Mesothelial cell of epicardium (in vitro differentiated cells): ENCODE data around the gene HDDC3. TPM values are rescaled to one million over a fixed set of nuclear protein-coding genes. Genes with fewer than 3 reads are reported as not detected.

Experiments used
- DNase-seq, 2 experiments: peaks; one replicate each; pipeline ENCODE4 v3.0.0; 2021; ENCODE audit warnings: low spot score in 2 of 2; ENCODE audit not compliant: unreplicated experiment in 2 of 2
- H3K27ac Mint-ChIP-seq: 2 replicates; pipeline ENCODE4 v1.8.0; 2021; ENCODE audit warnings: mixed read lengths
- H3K27me3 Mint-ChIP-seq: 2 replicates; pipeline ENCODE4 v1.8.0; 2021; ENCODE audit warnings: low read depth, mixed read lengths
- H3K36me3 Mint-ChIP-seq: 2 replicates; pipeline ENCODE4 v1.8.0; 2021; ENCODE audit warnings: mixed read lengths
- H3K4me1 Mint-ChIP-seq: 2 replicates; pipeline ENCODE4 v1.8.0; 2021; ENCODE audit warnings: mixed read lengths
- H3K4me3 Mint-ChIP-seq: 2 replicates; pipeline ENCODE4 v1.8.0; 2021; ENCODE audit warnings: mild to moderate bottlenecking, moderate library complexity, mixed read lengths
- H3K9me3 Mint-ChIP-seq: 2 replicates; pipeline ENCODE4 v1.8.0; 2021; ENCODE audit warnings: mixed read lengths
- CTCF ChIP-seq: fragments of 200-600 bp; sonication (generic); IDR thresholded peaks from one replicate; pipeline ENCODE4 v1.5.0; 2021; ENCODE audit warnings: antibody characterized with exemption; ENCODE audit not compliant: unreplicated experiment
- total RNA-seq: library from RNA; stranded (reverse); gene quantifications from 3 replicates; pipeline ENCODE4 v1.2.1, GENCODE V29; 2021

Gene HDDC3
- total RNA-seq, 1 donor from 2014 or later = 11.9 TPM

DNA sequence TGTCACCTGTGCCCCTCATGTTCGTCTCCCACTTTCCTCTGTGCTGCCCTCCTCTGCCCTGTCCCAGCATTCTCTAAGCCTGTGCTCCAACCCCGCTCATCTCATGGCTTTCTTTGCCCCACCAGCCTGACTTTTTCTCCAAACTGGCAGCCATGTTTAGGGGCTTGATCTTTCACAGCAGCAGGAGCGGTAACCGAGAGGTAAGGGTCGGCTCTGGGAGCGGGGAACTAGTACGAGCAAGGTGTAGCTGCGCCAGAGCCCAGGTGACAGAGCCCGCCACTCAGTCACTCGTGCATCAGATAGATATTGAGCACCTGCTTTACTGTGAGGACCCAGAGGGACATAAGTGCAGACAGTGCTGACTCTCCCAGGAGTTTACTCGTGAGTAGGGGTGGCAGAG lies 15.9 kb downstream of the HDDC3 start:
- no peaks in the 10 kb centered on the region for H3K4me1 Mint-ChIP-seq
- H3K27ac Mint-ChIP-seq = no peak overlapping the region
- no peaks in the 10 kb centered on the region for H3K27me3 Mint-ChIP-seq

GRCh38 chr15:90915808-90916440 lies 16.4 kb downstream of the HDDC3 start:
- Mint-ChIP-seq H3K36me3 (peaks cover 38% of the 10 kb centered on the region), H3K9me3 (no peaks in the 10 kb centered on the region), H3K4me3 (no peak overlapping the region), H3K27me3 (no peaks in the 10 kb centered on the region), H3K27ac (no peak overlapping the region), H3K4me1 (no peaks in the 10 kb centered on the region)
- TF ChIP-seq CTCF = no peak
- DNase-seq = no peak

More for the DNA sequence above, 15.9 kb downstream of the HDDC3 start:
- H3K4me3 Mint-ChIP-seq = no peak overlapping the region
- no peak for DNase-seq
- peaks cover 41% of the 10 kb centered on the region for H3K36me3 Mint-ChIP-seq
- no peak for TF ChIP-seq CTCF
- no peaks in the 10 kb centered on the region for H3K9me3 Mint-ChIP-seq

DNA sequence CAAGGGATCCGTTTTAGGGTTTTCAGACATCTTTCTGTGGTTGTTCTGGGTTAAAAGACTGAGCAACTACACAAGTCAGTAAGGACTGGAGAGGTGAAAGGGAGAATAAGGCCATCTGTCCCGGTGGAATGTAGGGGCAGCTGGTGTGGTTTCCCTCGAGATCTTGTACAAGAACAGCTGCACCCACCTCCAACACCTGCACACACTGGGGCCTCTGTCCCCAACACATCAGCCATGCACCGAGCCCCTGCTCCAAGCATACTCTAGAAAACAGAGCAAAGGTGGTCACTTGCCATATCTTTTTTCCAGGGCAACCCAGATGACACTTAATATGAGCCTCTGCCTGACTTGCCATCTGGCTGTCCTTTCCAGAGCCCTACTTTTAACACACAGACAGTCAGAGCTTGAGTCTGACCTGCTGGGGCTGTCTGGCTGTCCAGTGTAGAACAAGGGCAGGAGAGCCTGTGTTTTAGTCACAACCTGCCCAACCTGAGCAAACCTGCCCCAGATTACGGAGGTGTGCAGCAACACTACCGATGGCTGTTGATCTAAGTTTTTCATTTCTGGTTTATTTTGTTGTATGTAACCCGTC lies 17.0 kb downstream of the HDDC3 start:
- no peaks in the 10 kb centered on the region for H3K4me1 Mint-ChIP-seq
- H3K27me3 Mint-ChIP-seq = no peaks in the 10 kb centered on the region
- no peak for TF ChIP-seq CTCF
- no peak overlapping the region for H3K27ac Mint-ChIP-seq
- no peaks in the 10 kb centered on the region for H3K9me3 Mint-ChIP-seq
- DNase-seq = no peak
- H3K36me3 Mint-ChIP-seq = peaks cover 38% of the 10 kb centered on the region
- H3K4me3 Mint-ChIP-seq = no peak overlapping the region

GRCh38 chr15:90914305-90915080 lies 17.9 kb downstream of the HDDC3 start:
- no peak for TF ChIP-seq CTCF
- no peak overlapping the region for H3K4me3 Mint-ChIP-seq
- peaks cover 31% of the 10 kb centered on the region for H3K36me3 Mint-ChIP-seq
- no peaks in the 10 kb centered on the region for H3K4me1 Mint-ChIP-seq
- DNase-seq = no peak
- no peak overlapping the region for H3K27ac Mint-ChIP-seq
- no peaks in the 10 kb centered on the region for H3K27me3 Mint-ChIP-seq
- no peaks in the 10 kb centered on the region for H3K9me3 Mint-ChIP-seq

DNA sequence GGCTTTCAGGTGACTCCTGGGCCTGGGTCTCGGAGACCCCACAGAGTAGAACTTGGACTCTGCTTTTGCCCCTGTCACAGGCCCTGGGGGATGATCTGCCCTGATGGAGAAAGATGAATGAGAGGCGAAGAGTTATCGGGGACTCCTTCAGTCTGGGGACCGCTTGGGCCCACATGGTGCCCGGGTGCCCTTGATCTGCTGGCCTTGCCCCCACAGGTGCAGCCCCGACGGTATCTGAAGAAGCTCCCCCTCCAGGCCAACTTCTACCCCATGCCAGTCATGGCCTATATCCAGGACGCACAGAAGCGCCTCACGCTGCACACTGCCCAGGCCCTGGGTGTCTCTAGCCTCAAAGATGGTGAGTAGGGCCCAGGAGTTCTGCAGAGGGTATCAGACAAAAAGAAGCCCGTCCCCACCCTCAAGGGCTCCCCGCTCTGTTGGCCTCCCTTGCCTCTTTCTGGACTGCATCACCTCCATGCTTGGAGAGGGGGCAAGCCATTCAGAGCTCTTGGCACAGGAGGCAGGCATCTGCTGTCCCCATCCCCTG lies 18.9 kb downstream of the HDDC3 start:
- peaks cover 27% of the 10 kb centered on the region for H3K36me3 Mint-ChIP-seq
- no peak for TF ChIP-seq CTCF
- DNase-seq = no peak
- H3K9me3 Mint-ChIP-seq = no peaks in the 10 kb centered on the region
- H3K4me3 Mint-ChIP-seq = no peak overlapping the region
- no peak overlapping the region for H3K27ac Mint-ChIP-seq
- no peaks in the 10 kb centered on the region for H3K4me1 Mint-ChIP-seq
- H3K27me3 Mint-ChIP-seq = no peaks in the 10 kb centered on the region
